ENCODE measurements around the gene KCNQ5. TPM values are rescaled to one million over a fixed set of nuclear protein-coding genes. Genes with fewer than 3 reads are reported as not detected.

The KCNQ5 gene
- total RNA-seq, 2 experiments from 2014 or later, result 10.0 to 11.8 TPM

DNA sequence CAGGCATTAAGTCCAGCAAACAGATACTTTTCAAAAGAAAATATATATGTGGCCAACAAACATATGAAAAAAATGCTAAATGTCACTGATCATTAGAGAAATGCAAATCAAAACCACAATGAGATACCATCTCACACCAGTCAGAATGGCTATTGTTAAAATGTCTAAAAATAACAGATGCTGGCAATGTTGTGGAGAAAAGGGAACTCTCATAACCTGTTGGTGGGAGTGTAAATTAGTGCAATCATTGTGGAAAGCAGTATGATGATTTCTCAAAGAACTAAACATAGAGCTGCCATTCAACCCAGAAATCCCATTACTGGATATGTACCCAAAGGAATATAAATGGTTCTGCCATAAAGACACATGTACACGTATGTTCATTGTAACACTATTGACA, 20.6 kb downstream of the KCNQ5 start:
- CTCF ChIA-PET, result interaction anchor here (0.7 to 1.4 kb wide), 5 partner anchors 22 to 30 kb away, joined by 3 read pairs; no protein-coding TSS in a partner anchor

DNA sequence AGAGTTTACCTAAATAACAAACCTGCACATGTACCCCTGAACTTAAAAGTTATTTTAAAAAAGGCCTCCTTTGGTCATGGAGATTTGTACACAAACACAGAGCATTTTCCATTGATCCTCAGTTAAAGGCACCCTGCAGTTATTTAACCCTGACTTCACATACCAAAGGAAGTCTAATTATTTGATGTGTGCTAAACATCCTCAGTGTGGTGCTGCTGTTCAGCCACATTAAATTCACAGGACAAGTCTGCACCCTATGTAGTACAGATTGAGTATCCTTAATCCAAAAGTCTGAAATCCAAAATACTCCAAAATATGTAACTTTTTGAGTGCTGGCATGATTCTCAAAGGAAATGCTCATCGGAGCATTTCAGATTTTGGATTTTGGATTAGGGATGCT, 21.4 kb downstream of the KCNQ5 start:
- Mint-ChIP-seq H3K4me1 (ENCODE audit: low read depth) (peaks cover 5% of the 10 kb centered on the region), H3K36me3 (ENCODE audit: low read depth) (peaks cover 7% of the 10 kb centered on the region), H3K9me3 (ENCODE audit: insufficient read depth) (no peaks in the 10 kb centered on the region), H3K27me3 (ENCODE audit: low read depth) (no peaks in the 10 kb centered on the region), H3K4me3 (no peak overlapping the region), H3K27ac (no peak overlapping the region)
- CTCF ChIA-PET, result interaction anchor here (0.7 to 1.4 kb wide), 4 partner anchors 23 to 31 kb away, joined by 3 read pairs; no protein-coding TSS in a partner anchor
- DNase-seq (no peak), ATAC-seq (no peak)
- POLR2A ChIA-PET, result no interaction called here

More for the DNA sequence above, 20.6 kb downstream of the KCNQ5 start:
- H3K27me3 Mint-ChIP-seq (ENCODE audit: low read depth), result no peaks in the 10 kb centered on the region
- DNase-seq (no peak), ATAC-seq (no peak)
- H3K4me3 Mint-ChIP-seq, result no peak overlapping the region
- peaks cover 5% of the 10 kb centered on the region for H3K4me1 Mint-ChIP-seq (ENCODE audit: low read depth)
- POLR2A ChIA-PET, result no interaction called here
- no peaks in the 10 kb centered on the region for H3K9me3 Mint-ChIP-seq (ENCODE audit: insufficient read depth)
- H3K36me3 Mint-ChIP-seq (ENCODE audit: low read depth), result peaks cover 5% of the 10 kb centered on the region
- no peak overlapping the region for H3K27ac Mint-ChIP-seq

DNA sequence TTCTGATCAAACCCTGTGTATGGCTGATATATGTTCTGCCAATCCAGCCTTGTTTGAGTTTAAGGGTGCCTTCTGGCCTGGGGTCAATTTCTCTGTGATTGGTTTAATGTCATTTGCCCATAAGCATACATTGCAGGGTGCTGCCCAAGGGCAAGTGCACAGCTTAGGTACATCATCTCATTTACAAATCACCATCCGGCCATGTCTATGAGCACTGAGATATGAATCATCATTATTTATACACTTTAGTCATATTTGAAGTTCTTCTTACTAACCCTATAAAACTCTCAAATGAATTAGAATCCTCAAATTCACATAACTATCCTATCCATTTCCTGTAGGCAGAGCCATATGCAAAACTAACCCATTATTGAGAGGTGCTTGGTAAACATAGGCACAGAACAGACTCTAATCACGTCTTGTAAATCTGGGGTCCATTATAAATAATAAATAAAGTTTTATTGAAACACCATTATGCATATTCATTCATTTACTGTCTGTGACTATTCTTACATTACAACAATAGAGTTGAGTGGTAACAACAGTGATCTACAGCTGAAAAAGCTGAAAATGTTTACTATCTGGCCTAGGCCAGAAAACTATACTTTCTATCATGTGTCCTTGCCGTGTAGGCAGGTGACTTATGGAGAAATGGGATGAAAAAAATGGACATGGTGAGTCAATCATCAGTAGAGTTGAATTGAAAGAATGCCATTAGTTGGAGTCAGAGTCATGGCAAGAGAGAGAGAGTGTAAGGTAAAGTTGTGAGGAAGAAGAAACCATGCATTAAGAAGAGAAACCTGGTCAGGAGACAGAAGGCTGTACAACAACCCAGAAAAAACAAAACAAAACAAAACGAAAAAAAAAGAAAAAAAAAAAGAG, 25.0 kb downstream of the KCNQ5 start:
- peaks cover 20% of the 10 kb centered on the region for H3K4me1 Mint-ChIP-seq (ENCODE audit: low read depth)
- POLR2A ChIA-PET, result no interaction called here
- ATAC-seq, result no peak

DNA sequence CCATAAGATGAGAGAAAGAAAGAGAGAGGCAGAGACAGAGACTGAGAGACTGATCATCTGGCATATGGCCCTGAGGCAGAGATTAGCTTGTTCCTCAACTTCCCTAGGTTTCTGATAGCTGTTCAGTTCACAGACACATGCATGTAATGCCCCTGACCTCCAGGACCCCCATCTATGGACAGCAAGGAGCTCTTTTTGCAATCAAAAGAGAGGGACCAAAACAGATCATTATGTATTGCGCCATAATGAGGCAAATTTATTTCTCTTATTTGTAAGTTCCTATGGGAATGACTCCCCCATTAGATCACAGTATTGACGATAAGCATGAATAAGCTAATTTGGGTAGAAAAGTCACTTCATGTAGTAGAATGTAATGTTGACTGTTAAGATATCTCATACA, 25.6 kb downstream of the KCNQ5 start:
- ATAC-seq, result no peak
- H3K36me3 Mint-ChIP-seq (ENCODE audit: low read depth), result peaks cover 8% of the 10 kb centered on the region
- peaks cover 19% of the 10 kb centered on the region for H3K4me1 Mint-ChIP-seq (ENCODE audit: low read depth)
- no peaks in the 10 kb centered on the region for H3K27me3 Mint-ChIP-seq (ENCODE audit: low read depth)
- H3K9me3 Mint-ChIP-seq (ENCODE audit: insufficient read depth), result no peaks in the 10 kb centered on the region
- ChIA-PET POLR2A (no interaction called here), CTCF (interaction anchor here (1.8 kb wide), 1 partner anchor 31 kb away, joined by 9 read pairs; no protein-coding TSS in a partner anchor)
- no peak for DNase-seq
- H3K27ac Mint-ChIP-seq, result no peak overlapping the region
- no peak overlapping the region for H3K4me3 Mint-ChIP-seq

More for the DNA sequence above, 25.0 kb downstream of the KCNQ5 start:
- DNase-seq, result no peak
- H3K36me3 Mint-ChIP-seq (ENCODE audit: low read depth), result peaks cover 8% of the 10 kb centered on the region
- H3K4me3 Mint-ChIP-seq, result no peak overlapping the region
- no peaks in the 10 kb centered on the region for H3K27me3 Mint-ChIP-seq (ENCODE audit: low read depth)
- CTCF ChIA-PET, result interaction anchor here (1.8 kb wide), 1 partner anchor 30 kb away, joined by 9 read pairs; no protein-coding TSS in a partner anchor
- H3K9me3 Mint-ChIP-seq (ENCODE audit: insufficient read depth), result no peaks in the 10 kb centered on the region
- H3K27ac Mint-ChIP-seq, result no peak overlapping the region

DNA sequence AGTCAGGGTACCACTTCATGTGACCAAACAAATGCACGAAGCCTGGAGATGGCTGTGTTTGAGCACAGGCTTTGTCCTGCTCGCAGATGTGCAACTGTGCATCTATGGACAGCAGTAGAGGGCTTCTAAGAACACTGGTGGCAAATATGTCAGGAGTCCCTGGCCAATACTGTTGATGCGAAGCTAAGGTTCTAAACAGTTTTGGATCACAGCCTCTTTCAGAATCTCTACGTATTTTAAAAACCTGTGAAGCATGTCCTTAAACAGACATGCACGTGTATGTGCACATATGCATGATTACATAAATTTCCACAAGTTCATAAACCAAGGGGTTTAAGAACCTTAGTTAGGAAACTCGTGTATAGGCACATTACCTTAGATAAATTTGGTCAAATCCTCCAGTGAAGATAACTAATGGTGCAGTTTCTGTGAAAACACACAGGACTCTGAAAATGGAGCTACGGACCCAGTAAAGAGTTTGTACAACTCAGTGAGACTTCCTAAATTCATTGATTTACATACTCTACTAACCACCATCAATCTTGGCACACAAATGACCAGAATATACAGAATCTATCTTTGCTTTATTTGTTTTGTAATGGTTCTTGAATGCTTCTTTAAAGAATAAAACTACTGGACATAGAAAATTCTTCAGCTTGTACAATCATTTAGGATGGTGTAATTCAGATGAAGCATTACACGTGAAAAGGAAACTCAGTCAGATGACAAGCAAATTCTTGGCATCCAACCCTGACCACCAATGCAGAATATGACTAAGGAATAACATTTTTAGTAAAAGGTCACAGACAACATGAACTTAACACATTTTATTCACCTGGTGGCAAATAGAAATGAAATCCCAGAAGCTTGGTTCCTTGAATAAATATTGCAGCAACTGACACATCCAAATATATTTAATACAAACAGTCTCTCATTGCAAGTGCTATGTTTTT, 27.4 kb downstream of the KCNQ5 start:
- DNase-seq, result no peak
- ChIA-PET POLR2A (interaction anchor here (1.8 kb wide), 1 partner anchor 27 kb away, joined by 4 read pairs; no protein-coding TSS in a partner anchor), CTCF (interaction anchor here (0.8 to 2.4 kb wide), 12 partner anchors 9 to 480 kb away, joined by 3 to 7 read pairs (median 3); no protein-coding TSS in a partner anchor)
- no peak overlapping the region for H3K27ac Mint-ChIP-seq
- H3K27me3 Mint-ChIP-seq (ENCODE audit: low read depth), result no peaks in the 10 kb centered on the region
- no peak overlapping the region for H3K4me3 Mint-ChIP-seq
- H3K36me3 Mint-ChIP-seq (ENCODE audit: low read depth), result peaks cover 8% of the 10 kb centered on the region
- no peaks in the 10 kb centered on the region for H3K9me3 Mint-ChIP-seq (ENCODE audit: insufficient read depth)
- ATAC-seq, result no peak
- peaks cover 15% of the 10 kb centered on the region for H3K4me1 Mint-ChIP-seq (ENCODE audit: low read depth)

DNA sequence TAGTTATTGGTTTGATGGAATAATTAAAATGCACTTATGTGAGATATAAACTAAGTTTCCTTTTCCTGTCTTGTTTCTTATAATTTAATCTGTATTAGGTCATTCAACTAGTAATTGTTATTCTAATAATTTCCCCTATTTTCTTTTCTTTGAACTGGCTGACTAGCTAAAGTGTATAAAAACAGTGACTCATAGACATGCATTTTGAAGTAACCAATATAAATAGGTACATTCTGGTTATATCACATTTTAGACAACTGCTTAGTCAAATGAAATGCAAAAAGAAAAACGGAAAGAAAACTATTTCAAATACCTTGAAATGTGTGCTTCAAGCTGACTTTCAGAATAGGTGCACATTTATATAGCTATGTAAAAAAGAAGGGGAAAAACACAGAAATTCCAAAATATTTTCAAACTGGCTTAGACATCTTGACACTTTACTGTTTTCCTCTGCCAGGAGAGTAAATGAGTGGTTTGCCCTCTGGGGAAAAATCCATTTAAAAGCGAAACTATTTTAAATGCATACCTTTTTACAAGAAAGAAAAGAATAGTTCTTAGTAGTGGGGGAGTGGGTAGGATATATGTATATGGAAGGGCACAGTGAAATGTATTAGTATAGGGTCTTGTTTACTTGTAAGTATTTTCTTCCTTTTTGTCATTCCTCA, 28.3 kb downstream of the KCNQ5 start:
- Mint-ChIP-seq H3K27me3 (ENCODE audit: low read depth) (no peaks in the 10 kb centered on the region), H3K27ac (no peak overlapping the region), H3K9me3 (ENCODE audit: insufficient read depth) (no peaks in the 10 kb centered on the region), H3K36me3 (ENCODE audit: low read depth) (peaks cover 8% of the 10 kb centered on the region), H3K4me1 (ENCODE audit: low read depth) (peaks cover 15% of the 10 kb centered on the region), H3K4me3 (no peak overlapping the region)
- ATAC-seq (no peak), DNase-seq (no peak)
- POLR2A ChIA-PET, result interaction anchor here (1.8 kb wide), 1 partner anchor 28 kb away, joined by 4 read pairs; no protein-coding TSS in a partner anchor
- CTCF ChIA-PET, result interaction anchor here (0.9 to 2.4 kb wide), 9 partner anchors 12 to 479 kb away, joined by 3 to 7 read pairs (median 3); no protein-coding TSS in a partner anchor

DNA sequence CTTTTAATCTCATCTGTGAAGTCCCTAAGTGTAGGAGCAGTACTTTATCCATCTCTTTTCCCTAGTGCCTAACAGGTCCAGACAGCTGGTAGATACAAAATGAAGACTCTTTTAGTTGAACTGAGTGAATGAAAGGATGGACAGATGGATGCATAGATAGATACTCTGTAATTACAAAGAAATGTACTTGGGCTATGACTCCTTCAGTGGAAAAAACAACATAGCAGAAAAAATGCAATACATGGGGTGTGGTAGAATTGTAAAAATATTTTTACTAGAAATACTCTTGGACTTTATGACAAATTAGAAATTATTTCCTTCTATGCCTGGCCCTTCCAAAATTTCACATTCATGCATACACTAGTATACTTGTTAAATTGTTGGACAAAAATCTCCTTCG, 29.3 kb downstream of the KCNQ5 start:
- Mint-ChIP-seq H3K4me3 (no peak overlapping the region), H3K27me3 (ENCODE audit: low read depth) (no peaks in the 10 kb centered on the region), H3K4me1 (ENCODE audit: low read depth) (peaks cover 15% of the 10 kb centered on the region), H3K9me3 (ENCODE audit: insufficient read depth) (no peaks in the 10 kb centered on the region), H3K36me3 (ENCODE audit: low read depth) (peaks cover 5% of the 10 kb centered on the region), H3K27ac (no peak overlapping the region)
- no peak for DNase-seq
- CTCF ChIA-PET, result no interaction called here
- POLR2A ChIA-PET, result no interaction called here
- ATAC-seq, result no peak

DNA sequence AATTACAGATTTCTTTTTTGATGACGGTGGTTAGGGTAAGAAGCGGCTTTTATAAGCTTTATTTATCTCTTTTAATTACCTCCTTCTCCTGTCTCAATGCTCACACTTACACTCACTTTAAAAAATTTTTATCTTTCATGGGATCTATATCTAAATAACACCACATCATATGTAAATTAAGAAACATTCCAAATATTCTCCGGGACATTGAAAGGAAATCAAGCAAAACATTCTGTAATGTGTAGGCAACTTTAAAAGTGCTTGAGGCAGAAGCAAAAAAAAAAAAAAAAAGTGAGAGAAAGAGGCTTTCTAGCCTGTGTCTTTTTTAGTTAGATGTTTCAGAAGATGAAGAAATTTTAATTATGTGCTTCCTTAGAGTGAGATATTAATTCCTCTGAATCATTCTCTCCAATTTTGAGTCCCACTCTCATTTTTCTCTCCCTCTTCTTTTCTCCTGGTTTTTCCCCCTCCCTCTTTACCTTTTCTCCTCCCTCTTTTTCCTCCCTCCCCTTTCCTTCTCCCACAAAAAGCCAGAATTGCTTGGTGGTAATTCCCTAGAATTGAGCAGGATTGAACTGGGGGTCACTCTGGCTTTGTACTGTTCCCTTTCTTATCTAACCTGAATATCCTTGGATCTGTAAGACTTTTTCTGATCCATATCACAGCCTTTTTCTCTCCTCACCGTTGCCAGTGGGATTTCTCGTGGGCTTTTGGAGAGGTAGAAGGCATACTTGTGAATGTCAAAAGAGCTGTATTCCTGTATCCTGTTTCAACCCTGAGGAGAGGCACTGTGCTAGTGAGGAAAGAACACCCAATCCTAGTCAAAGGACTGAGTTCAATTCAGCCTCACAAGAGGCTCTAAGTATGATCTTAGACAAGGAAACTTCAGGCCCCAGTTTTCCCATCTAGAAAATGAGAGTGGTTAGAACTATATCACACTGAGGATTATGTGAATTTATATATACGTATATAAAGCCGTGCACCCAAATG, 30.4 kb downstream of the KCNQ5 start:
- POLR2A ChIA-PET, result no interaction called here
- H3K27ac Mint-ChIP-seq, result no peak overlapping the region
- no peak overlapping the region for H3K4me3 Mint-ChIP-seq
- no peak for ATAC-seq
- H3K4me1 Mint-ChIP-seq (ENCODE audit: low read depth), result peaks cover 15% of the 10 kb centered on the region
- no peak for DNase-seq
- H3K36me3 Mint-ChIP-seq (ENCODE audit: low read depth), result peaks cover 3% of the 10 kb centered on the region
- CTCF ChIA-PET, result interaction anchor here (0.7 kb wide), 1 partner anchor 87 kb away, joined by 3 read pairs; no protein-coding TSS in a partner anchor
- no peaks in the 10 kb centered on the region for H3K9me3 Mint-ChIP-seq (ENCODE audit: insufficient read depth)
- no peaks in the 10 kb centered on the region for H3K27me3 Mint-ChIP-seq (ENCODE audit: low read depth)

DNA sequence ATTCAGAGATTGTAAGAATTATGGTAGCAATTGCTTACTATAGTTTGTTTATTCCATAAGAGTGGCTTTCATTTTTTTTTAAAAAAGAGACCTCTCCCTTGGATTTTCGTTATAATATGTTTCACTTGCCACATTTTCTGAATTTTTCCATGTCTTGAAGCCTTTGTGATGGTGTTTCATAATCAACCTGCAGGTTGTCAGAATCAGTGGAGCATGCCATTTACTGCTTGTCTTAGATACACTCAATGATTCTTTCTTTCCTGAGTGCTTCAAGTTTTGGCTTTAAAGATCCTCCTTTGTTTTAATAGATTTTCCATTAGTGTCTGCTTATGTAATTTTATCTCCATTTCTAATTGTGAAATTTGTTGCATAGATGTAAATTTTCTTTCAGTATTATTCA, 31.2 kb downstream of the KCNQ5 start:
- no peaks in the 10 kb centered on the region for H3K27me3 Mint-ChIP-seq (ENCODE audit: low read depth)
- POLR2A ChIA-PET, result no interaction called here
- H3K36me3 Mint-ChIP-seq (ENCODE audit: low read depth), result peaks cover 3% of the 10 kb centered on the region
- H3K9me3 Mint-ChIP-seq (ENCODE audit: insufficient read depth), result no peaks in the 10 kb centered on the region
- CTCF ChIA-PET, result interaction anchor here (0.7 kb wide), 1 partner anchor 17 kb away, joined by 3 read pairs; no protein-coding TSS in a partner anchor
- DNase-seq (no peak), ATAC-seq (no peak)
- H3K27ac Mint-ChIP-seq, result no peak overlapping the region
- H3K4me1 Mint-ChIP-seq (ENCODE audit: low read depth), result peaks cover 15% of the 10 kb centered on the region
- H3K4me3 Mint-ChIP-seq, result no peak overlapping the region

DNA sequence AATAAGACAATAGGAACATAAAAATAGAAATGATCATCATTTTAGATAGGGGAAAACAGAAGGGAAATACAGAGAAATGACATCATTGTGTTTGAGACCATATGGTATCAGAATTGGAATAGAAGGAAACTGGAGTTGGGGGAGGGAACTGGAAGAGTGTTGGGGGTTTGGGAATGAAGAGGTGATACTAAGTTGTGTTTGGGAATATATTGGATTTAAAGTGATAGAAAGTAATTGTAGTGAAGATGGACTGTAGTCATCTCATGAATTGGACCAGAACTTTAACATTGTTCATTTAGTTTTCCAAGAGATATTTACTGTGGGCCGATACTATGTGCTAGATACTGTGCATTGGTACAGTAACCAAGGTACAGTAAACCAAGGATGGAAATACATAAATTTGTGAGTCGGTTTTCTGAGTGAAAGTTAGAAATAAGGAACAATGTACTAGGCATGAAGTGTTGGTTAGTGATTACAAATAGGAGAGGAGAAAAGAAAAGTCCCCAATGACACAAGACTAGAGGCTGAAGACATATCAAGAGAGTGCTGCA, 32.3 kb downstream of the KCNQ5 start:
- Mint-ChIP-seq H3K27ac (no peak overlapping the region), H3K4me3 (no peak overlapping the region), H3K4me1 (ENCODE audit: low read depth) (peaks cover 14% of the 10 kb centered on the region), H3K36me3 (ENCODE audit: low read depth) (no peaks in the 10 kb centered on the region), H3K9me3 (ENCODE audit: insufficient read depth) (no peaks in the 10 kb centered on the region), H3K27me3 (ENCODE audit: low read depth) (no peaks in the 10 kb centered on the region)
- POLR2A ChIA-PET, result no interaction called here
- no peak for DNase-seq
- CTCF ChIA-PET, result no interaction called here
- no peak for ATAC-seq
